CD4-positive, alpha-beta T cell treated with Interferon gamma for 1 hour (primary cell): Measurements from ENCODE around the gene TRMT61A.
A peak's percentile ranks its signal among the peaks of the same experiment; 100 is the strongest.
"Not testable (repeated sequence)": the region's sequence is repeated elsewhere in the genome, so short reads cannot be mapped to it uniquely, and the experiment has no call there.

ENCODE experiments used
- DNase-seq: peaks from one replicate; pipeline ENCODE4 v3.0.0-alpha.2; 2020

Gene TRMT61A

GRCh38 chr14:103523575-103523954 lies 5.4 kb upstream of the TRMT61A start:
- no peak for DNase-seq

DNA sequence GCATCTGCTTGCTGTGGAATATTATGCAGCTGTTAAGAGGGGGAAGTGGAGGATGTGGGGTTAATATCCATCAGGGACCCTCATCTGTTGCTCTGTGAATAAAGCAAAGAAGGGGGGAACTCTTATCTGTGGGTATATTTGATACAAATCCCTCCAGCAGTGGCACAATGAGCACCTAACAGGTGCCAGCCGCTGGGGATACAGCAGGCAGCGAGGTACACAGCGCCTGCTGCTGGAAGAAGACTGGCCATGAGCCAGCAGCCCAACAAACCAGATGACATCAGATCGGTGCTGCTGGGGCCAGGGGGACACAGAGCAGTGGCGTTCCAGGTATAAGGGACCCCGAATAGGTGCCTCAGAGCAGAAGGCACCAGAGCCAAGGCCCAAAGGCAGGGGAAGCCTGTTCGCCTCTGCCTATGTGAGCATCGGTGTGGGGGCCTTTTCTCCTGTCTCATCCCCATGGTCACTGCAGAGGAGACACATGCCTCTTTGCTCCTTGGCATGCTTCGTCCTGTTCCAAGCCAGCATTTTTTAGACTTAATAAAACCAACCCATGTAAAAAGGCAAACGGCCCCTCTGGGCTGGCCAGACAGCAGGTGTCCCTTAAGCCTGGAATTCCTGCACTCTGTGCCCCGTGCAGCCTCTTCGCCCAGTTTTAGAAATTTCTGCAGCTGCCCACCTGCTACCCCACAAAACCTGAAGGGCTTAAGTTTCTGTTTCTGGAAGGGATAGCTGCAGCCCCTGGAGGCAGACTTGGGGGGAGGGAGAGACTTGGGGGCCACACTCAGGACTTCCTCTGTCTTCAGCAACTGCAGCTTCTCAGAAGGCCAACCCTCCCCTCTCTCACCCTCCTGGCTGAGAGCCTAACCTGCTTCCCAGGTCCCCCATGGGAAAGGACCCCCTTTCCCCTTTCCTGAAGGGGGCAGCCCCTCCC lies 4.7 kb upstream of the TRMT61A start:
- DNase-seq: no peak

DNA sequence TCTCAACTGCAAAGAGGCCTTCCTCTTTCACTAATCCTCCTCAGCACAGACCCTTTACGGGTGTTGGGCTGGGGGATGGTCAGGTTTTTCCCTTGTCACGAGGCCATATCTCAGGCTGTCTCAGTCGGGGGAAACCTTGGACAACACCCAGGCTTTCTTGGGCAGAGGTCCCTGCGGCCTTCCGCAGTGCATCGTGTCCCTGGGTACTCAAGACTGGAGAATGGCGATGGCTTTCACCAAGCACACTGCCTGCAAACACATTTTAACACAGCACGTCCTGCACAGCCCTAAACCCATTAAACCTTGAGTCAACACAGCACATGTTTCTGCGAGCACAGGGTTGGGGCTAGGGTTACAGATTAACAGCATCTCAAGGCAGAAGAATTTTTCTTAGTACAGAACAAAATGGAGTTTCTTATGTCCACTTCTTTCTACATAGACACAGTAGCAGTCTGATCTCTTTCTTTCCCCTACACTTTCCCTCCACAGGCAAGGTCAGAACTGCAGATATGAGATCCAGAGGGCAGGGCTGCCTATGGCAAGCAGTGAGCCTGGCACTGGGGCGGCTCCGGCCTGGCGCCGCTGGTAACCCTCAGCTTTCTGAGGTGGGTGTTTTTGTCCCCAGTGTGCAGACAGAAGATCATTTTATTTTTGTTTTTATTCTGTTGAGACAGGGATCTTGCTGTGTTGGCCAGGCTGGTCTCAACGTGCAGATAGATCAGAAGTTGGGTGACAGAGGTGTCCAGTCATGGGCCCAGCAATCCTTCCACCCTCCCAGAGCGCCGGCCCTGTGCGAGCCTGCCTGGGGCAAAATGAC lies 3.4 kb upstream of the TRMT61A start:
- not testable (repeated sequence) for DNase-seq

DNA sequence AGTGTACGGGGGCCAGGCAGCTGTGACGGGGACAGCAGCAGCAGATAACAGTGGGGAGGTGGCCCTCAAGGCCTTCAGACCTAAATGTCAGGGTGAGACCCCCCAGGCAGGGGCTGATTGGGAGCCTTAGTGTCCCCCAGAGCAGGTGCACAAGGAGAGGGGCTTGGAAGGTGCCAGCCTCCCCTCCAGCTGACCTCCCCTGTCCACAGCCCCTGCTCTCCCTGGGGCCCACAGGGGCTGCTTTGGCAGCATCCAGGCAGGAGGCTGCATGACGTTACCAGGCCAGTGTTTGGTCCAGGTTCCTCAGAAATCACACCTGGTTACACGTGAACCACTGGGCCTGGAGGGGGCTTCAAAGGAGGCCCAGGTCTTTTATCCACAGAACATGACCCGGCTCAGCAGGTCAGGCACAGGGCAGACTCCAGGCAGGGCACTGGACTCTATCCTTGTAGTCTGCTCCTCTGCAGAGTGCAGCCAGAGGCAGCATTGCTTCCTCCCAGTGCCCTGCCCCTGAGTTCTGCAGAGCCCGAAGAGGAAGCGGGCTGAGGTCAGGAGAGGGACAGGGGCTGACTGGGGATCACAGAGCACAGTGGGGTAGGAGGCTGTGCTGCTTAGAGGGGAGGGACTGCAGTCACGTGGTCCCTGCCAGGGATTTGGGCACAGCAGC lies 2.6 kb upstream of the TRMT61A start:
- no peak for DNase-seq

DNA sequence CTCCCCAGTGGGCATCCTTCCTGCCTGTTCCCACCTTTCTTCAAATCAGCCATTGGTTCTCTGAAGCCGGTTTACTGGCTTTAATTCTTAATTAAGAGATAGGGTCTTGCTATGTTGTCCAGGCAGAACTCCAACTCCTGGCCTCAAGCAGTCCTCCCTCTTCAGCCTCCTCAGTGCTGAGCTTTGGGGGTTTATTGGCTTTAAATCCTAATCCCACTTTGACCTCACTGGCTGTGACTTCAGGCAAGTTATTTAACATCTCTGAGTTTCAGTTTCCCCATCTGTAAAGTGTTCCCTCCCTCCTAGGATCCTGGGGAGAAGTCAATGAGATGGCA lies 2.1 kb upstream of the TRMT61A start:
- DNase-seq: no peak

GRCh38 chr14:103527408-103528145 lies 1.4 kb upstream of the TRMT61A start:
- peak; percentile 58 for DNase-seq

DNA sequence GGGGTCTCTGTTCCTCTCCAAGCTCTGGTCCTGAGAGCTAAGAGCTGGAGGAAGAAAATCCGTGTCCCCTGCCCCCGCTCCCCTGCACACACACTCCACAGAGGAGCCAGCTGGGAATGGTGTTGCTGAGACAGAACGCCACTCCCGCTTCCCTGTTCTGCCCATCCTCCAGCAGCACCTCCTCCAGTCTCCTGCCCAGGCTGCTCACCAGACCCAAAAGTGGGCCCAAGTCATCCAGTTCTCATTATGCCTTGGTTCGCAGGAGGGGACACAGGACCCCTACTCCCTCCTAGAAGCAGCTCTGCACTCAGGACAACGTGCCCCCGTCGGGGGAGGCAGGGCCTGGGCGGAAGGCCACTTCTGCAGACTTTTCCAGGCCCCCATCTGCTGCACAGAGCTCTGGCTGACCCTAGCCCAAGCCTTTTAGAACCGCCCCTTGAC lies 830 bp upstream of the TRMT61A start:
- DNase-seq: no peak

DNA sequence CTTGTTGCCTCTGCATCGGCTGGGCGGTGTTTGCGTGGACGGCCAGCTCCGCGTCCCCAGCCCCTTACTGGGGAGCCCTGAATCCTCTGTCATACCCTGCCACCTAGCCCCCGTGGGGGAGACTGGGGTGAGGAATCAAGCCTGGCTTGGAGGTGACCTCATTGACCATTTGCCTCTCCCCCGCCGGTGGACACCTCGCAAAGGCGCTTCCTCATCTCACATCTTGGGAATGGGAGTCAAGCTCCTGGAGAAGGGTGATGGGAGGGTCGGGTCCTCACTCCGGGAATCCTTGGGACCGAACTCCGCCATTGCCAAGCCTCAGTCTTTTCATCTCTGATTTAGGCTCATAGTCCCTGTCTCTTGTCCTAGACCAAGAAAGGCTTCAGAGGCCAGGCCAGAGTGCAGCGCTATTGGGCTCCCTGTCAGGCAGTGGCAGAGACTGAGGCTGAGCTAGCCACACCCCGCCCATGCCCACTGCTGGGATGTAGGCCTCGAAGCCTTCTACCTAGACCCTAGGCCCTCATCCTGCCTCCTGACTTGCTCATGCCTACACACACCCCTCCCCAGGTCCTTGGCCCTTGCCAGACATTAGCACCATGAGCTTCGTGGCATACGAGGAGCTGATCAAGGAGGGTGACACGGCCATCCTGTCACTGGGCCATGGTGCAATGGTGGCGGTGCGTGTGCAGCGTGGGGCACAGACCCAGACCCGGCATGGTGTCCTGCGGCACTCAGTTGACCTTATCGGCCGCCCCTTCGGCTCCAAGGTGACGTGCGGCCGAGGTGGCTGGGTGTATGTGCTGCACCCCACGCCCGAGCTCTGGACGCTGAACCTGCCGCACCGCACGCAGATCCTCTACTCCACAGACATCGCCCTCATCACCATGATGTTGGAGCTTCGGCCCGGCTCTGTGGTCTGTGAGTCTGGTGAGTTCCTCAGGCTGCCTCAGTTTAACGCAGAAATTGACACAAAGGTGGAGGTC lies 678 bp downstream of the TRMT61A start:
- no peak for DNase-seq

DNA sequence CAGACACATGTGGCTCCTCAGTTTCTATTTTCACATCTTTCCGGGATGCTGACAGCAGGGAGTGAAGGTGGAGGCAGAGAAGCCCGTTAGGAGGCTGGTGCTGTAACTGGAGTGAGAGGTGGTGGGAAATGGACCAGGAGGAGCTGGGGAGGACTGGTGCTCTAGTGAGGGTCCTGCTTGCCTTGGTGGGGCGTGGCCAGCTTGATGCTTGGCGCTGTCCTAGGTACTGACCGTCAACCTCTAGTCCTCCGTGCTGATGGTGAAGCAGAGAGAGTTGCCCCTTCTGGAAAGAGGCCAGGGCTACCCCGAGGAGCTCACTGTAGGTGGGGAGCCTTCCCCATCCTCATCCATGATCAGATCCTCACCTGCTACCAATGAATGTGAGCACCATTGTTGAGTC lies 1.4 kb downstream of the TRMT61A start:
- no peak for DNase-seq

- DNase-seq: no peak
Observed at GRCh38 chr14:103530831-103531230, 1.8 kb downstream of the TRMT61A start.

- no peak for DNase-seq
Observed at GRCh38 chr14:103531421-103532215, 2.6 kb downstream of the TRMT61A start.

DNA sequence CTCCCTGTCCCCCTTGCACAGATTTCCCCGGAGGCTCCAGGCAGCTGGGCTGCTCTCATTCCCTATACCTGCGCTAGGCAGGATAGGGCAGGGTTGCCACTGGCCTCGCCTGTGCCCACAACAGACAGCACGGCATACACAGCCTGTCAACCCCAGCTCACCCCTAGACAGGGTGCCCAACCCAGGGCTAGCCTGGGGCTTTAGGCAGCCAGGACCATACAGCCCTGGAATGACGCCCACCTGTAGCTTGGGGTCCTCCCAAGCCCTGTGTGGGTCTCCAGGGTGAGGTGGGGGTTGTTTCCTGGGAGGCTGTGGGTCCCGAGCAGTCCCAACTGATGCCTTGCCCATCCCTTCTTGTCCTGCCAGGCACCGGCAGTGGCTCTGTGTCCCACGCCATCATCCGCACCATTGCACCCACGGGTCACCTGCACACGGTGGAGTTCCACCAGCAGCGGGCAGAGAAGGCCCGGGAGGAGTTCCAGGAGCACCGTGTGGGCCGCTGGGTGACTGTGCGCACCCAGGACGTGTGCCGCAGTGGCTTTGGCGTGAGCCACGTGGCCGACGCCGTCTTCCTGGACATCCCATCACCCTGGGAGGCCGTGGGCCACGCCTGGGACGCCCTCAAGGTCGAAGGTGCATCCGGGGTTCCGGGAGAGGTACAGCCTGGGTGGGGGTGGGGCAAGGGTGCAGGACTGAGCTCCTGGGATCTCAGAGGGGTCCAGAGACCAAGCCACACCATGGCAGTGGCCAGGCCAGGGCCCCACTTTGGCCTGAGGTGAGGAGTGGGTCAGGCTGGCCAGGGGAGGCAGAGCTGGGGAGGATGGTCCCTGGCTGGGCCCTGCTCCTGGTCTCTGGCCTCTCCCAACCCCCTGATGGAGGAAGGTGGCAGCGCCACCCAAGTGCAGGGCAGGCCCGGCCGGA lies 3.5 kb downstream of the TRMT61A start:
- no peak for DNase-seq

DNA sequence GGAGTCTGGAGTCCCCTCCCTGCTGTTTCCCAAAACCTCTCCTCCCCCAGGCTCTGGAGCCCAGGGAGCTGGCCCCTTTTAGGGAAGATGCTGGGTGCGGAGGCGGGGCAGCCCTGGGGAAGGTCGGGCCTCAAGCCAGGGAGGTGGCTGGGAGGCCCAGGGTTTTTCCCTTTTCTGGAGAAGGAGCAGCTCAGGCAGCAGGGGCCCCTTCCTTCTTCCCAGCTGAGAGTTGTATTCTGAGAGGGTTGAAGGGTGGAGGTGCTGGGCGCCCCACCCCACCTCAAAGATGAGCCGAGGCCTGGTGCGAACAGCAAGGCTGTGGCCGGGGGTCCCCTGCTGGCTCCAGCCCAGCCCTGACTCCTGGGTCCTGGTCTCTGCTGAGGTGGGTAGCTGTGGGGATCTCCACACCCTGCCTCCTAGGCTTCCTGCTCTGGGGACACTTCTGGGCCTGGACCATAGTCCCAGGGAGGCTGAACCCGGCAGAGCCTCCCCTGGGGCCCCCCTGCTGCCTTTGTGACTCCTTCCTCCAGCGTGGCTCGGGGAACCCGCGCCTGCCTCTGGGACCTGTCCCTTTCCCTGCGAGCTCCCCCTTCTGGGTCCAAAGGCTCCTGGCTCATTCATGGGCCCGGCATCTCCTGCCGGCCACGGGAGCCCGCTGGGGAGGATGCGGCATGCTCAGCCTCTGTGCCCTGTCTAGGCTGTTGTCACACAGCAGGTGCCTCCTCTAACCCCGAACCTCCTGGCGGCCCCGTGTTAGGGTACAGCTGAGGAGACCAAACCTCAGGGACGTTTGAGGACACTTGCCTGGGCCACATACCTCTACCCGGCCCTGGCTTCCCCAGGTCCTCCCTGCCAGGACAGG lies 4.4 kb downstream of the TRMT61A start:
- DNase-seq: no peak

GRCh38 chr14:103533999-103534575 lies 5.1 kb downstream of the TRMT61A start:
- no peak for DNase-seq

- no peak for DNase-seq
Observed at GRCh38 chr14:103534576-103535061, 5.6 kb downstream of the TRMT61A start.

- DNase-seq: no peak
Observed at GRCh38 chr14:103535081-103535890, 6.3 kb downstream of the TRMT61A start.
